Measurements from ENCODE around the gene BOC. TPM values are rescaled to one million over a fixed set of nuclear protein-coding genes. Genes with fewer than 3 reads are reported as not detected.

BOC gene
- total RNA-seq, 1 experiment from 2014 or later: 4.5 TPM

GRCh38 chr3:113271189-113271588, 59.8 kb downstream of the BOC start:
- no peak for DNase-seq (ENCODE audit: low spot score)

- no peak for DNase-seq (ENCODE audit: low spot score)
These were observed 60.4 kb downstream of the BOC start for GRCh38 chr3:113271594-113272384.

- DNase-seq (ENCODE audit: low spot score): no peak
These were observed 61.0 kb downstream of the BOC start for GRCh38 chr3:113272385-113272779.

- DNase-seq (ENCODE audit: low spot score): no peak
These were observed 61.7 kb downstream of the BOC start for GRCh38 chr3:113273011-113273410.

- DNase-seq (ENCODE audit: low spot score): no peak
These were observed 62.4 kb downstream of the BOC start for GRCh38 chr3:113273604-113274378.

- DNase-seq (ENCODE audit: low spot score): no peak
These were observed 63.3 kb downstream of the BOC start for GRCh38 chr3:113274425-113275257.

GRCh38 chr3:113275258-113275556, 63.9 kb downstream of the BOC start:
- DNase-seq (ENCODE audit: low spot score): no peak

- DNase-seq (ENCODE audit: low spot score): no peak
These were observed 64.2 kb downstream of the BOC start for GRCh38 chr3:113275583-113275928.

- DNase-seq (ENCODE audit: low spot score): peak; percentile 73
These were observed 64.8 kb downstream of the BOC start for GRCh38 chr3:113275929-113276750.

- no peak for DNase-seq (ENCODE audit: low spot score)
These were observed 65.4 kb downstream of the BOC start for GRCh38 chr3:113276751-113277080.

GRCh38 chr3:113277414-113277813, 66.1 kb downstream of the BOC start:
- no peak for DNase-seq (ENCODE audit: low spot score)

- no peak for DNase-seq (ENCODE audit: low spot score)
These were observed 66.7 kb downstream of the BOC start for GRCh38 chr3:113277941-113278598.

- DNase-seq (ENCODE audit: low spot score): no peak
These were observed 67.2 kb downstream of the BOC start for GRCh38 chr3:113278599-113278955.

- no peak for DNase-seq (ENCODE audit: low spot score)
These were observed 68.3 kb downstream of the BOC start for GRCh38 chr3:113279686-113280085.

GRCh38 chr3:113283306-113283705, 71.9 kb downstream of the BOC start:
- no peak for DNase-seq (ENCODE audit: low spot score)

GRCh38 chr3:113284453-113285050, 73.2 kb downstream of the BOC start:
- no peak for DNase-seq (ENCODE audit: low spot score)

GRCh38 chr3:113285226-113285625, 73.9 kb downstream of the BOC start:
- DNase-seq (ENCODE audit: low spot score): no peak

- no peak for DNase-seq (ENCODE audit: low spot score)
These were observed 74.4 kb downstream of the BOC start for GRCh38 chr3:113285741-113286140.

- no peak for DNase-seq (ENCODE audit: low spot score)
These were observed 75.2 kb downstream of the BOC start for GRCh38 chr3:113286524-113286923.

- peak; percentile 55 for DNase-seq (ENCODE audit: low spot score)
These were observed 75.9 kb downstream of the BOC start for GRCh38 chr3:113287111-113287802.
